HG02943 (cell line): Measurements from ENCODE around the gene SPTBN4.
"Not testable (repeated sequence)": the region's sequence is repeated elsewhere in the genome, so short reads cannot be mapped to it uniquely, and the experiment has no call there.

ENCODE experiments used
- ATAC-seq: cut with Tn5 transposase; IDR thresholded peaks from one replicate; pipeline ENCODE4 v1.9.1; 2021; ENCODE audit warnings: mild to moderate bottlenecking, low read depth, moderate library complexity; ENCODE audit not compliant: unreplicated experiment

Gene SPTBN4

DNA sequence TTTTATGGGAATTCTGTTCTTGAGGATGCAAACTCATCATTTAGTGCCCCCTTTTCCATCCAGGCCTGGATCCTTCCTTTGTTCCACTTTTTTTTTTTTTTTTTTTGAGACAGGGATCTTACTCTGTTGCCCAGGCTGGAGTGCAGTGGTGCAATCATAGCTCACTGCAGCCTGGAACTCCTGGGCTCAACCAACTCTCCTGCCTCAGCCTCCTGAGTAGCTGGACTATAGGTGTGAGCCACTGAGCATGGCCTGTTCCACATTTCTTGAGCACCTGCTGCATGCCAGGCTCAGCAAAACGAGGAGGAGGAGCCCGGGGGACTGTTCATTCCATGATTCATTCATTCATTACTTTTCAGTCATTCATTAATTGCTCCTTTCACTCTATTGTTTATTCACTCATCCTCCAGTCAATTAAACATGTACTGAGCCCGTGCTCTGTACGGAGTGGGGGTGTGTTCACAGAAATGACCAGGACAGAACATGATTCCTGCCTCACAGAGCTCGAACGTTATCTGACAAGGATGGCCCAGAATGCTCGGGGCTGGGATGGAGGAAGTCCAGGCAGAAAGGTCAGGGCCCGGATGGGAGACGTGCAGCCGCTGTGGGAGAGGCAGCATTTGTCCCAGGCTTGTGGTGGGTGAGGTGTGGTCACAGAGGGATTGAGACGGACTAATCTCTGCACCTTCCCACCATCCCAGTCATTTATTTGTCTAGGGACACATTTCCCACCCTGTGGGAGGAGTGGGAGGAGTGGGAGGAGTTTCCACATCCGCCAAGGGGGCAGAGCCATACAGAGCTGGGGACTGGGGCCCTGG is 58.6 kb downstream of the SPTBN4 start:
- no peak for ATAC-seq

DNA sequence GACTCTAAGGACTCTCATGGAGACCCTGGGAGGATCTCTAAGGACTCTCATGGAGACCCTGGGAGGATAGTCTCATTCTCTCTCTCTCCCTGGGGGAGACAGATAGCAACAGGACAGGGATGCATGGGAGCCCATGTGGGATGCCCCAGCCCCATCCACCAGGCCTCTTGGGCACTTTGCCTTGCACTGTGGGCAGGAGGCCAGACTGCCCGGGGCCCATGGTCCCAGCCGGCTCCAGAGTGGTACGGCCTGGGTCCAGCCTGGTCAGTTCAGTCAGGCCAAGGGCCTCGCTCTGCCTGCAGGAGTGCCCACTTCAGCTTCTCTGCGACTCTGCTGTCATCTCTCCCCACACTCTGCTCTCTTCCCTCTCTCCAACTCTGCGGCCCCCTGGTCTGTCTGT is 61.3 kb downstream of the SPTBN4 start:
- ATAC-seq = no peak

DNA sequence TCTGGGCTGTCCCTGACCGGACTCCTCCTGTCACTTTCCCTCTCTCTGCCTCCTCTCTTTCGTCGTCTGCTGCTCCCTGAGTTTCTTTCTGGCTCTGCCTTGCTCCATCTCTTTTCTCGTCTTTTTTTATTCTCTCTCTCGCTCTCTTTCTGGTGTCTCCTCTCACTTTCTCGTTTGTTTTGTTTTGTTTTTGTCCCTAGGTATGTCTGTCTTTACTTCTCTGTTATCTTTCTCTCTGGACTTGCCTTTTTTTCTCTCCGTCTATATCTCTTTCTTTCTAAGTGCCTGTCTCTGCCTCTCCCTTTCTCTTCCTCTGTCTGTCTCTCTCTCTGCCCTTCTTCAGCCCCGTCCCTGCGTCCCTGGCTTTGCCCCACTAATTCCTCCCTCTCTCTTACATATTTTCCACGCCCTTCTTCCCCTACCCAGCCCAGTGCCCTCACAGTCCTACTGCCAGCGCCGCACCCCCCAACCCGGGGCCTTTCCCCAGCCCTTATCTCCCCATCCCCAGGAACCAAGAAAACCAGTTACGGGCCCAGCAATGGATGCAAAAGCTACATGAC is 61.8 kb downstream of the SPTBN4 start:
- ATAC-seq = no peak

DNA sequence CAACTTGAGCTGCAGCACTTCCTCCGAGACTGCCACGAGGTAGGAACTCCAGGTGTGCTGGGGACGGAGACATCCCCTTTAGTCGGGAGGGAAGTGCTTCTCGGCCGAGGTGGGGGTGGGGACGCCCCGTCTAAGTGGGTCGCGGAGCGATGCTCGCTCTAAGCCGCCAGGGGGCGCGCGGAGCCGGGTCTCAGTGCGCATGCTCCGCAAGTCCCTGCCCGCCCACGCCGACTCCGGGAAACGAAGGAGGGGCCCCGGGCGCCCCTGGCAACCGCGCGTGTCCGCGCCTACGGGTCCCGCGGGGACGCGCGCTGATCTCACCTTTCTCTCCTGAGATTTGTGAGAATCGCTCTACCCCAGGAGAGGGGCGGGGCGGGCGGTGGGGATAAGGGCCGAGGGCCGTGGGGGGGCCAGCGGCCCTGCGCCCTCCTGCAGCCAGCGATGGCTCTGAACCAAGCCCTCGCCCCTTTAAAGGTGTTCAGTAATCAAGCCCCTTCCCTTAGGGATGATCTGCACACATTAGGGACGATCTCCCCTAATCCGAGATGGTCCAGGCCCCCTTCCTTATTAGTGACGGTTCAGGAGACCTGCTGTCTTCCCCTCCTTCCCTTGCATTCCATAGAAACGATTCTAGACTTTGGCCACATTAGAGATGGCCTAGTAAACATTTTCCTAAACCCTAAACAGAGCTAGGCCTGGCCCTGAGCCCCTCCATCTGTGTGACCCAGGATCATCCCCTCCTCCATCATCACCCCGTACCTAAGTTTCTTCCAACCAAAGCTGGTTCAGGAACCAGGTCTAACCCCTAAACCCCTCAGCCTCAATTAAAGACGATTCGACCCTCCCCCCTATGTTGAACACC is 62.5 kb downstream of the SPTBN4 start:
- no peak for ATAC-seq

DNA sequence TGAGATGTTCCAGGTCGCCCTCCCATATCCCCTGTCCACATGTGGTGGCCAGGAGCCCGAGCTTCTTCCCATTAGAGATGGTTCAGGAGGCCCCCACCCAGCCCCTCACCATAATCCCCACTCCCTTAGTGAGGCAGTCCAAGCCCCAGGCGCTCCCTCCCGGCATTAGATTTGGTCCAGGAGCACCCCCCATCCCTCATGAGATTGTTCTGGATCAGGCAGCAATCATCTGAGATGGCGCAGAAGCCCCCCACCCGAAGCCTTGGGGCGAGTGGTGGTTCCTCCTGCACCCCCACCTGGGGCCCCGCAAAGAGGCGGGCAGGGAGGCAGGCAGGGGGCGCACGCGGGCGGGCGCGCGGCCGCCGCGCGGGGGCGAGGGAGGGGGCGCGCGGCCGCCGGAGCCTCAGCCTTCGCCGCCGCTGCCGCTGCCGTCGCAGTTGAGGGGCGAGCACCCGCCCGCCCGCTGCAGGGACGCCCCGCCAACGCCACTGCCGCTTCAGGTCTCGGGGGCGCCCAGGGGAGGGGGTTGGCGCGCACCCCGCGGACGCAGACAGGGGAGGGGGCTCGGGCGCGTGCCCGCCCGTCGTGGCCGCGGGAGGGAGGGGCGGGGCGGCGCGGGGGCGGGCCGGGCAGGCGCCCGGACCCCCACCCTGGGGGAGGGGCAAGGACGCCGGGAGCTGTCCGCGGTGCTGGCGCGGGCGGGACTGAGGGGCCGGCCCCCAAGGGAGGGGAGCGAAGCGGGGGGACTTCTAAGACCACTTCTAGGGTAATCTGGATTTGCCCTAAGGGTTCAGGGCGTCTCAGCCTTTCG is 63.5 kb downstream of the SPTBN4 start:
- ATAC-seq = no peak

DNA sequence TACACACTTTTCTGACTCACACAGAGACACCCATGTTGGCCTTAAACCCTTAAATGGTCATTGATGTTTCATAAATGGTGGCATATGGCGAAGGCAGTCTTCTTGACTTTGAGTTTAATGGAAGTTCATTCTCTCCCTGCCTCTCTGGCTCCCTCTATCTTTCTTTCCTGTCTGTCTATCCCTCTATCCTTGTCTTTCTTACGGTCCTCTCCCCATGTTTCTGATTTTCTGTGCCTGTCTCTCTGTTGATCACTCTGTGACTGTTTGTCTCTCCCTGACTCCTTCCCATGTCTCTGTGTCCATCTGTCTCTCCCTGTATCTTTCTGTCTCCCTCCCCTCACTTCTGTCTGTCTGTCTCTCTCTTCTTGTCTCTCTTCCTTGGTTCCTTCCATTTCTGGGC is 66.7 kb downstream of the SPTBN4 start:
- ATAC-seq = no peak

DNA sequence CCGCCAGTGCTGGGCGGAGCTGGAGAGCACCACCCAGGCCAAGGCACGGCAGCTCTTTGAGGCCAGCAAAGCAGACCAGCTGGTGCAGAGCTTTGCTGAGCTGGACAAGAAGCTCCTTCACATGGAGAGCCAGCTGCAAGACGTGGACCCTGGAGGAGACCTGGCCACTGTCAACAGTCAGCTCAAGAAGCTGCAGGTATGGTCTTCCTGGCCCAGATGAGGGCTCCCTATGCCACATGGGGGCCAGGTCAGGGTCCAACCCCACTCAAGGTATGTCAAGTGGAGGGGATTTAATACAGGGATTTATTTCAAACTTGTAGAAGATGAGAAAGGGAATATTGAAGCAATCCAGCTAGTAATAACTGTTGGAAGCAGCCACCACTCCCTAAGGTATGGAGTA is 67.3 kb downstream of the SPTBN4 start:
- ATAC-seq = no peak

DNA sequence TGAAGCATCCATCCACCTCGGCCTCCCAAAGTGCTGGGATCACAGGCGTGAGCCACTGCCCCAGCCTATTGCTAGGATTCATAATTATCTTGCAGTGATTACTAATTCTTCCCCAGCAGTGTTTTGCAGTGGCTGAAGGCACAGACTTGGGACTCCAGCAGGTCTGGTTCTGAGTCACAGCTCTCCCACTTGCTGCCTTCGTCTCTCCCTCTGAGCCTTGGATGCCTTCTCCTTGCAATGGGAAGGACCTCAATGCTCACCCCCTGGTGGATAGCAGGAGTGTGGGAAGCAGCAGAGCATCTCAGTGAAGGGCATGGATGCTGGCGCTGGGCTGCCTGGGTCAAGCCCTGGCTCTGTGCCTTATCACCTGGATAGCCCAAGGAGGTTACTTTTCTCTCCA is 72.3 kb downstream of the SPTBN4 start:
- no peak for ATAC-seq

DNA sequence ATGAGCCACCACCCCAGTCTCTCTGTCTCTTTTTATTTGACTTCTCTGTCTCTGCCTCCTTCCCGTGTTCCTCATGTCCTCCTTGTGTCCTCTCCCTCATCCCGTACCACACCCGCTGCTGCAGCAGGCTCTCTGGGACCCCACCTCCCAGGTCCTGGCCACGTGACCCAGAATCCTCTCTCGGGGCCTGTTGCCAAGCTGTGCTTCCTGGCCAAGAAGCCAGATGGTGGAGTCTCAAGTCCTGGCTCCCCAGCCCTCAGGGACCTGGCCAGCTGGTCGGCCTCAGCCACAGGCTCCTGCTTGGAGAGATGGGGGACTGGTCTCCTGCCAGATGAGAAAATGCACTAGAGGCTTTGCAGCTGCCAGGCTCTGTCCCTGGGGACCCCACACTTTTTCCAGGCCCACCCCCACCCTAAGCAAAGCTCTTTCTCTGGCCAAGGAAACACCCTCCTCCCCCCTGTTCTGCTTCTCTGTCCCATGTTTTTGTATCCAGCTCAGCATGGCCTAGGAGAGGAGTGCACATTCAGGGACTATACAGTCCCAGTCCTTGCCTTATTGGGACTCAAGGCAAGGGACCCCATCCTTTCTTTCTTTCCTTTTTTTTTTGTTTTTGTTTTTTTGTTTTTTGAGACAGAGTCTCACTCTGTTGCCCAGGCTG is 75.5 kb downstream of the SPTBN4 start:
- no peak for ATAC-seq

DNA sequence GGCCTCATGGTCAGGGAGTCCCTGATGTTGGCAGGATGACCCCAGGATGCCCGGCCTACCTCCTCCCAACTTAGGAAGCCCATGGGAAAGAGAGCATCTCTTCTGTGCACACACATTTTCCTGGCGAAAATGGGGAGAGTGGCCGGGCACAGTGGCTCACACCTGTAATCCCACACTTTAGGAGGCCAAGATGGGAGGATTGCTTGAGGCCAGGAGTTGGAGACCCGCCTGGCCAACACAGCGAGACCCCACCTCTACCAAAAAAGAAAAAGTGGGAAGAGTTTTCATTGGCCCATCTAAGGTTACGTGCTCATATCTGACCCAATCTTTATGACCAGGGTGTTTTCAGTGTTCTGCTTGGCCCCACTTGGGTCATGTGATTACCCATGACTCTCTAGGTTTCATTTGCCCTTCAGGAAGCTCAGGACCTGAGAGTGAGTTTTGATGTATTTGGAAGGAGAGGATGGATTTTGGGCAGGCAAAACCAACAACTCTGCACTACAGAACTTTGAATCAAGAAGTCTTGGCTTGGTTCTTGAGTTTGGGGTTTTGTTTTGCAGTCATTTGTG is 76.3 kb downstream of the SPTBN4 start:
- no peak for ATAC-seq

DNA sequence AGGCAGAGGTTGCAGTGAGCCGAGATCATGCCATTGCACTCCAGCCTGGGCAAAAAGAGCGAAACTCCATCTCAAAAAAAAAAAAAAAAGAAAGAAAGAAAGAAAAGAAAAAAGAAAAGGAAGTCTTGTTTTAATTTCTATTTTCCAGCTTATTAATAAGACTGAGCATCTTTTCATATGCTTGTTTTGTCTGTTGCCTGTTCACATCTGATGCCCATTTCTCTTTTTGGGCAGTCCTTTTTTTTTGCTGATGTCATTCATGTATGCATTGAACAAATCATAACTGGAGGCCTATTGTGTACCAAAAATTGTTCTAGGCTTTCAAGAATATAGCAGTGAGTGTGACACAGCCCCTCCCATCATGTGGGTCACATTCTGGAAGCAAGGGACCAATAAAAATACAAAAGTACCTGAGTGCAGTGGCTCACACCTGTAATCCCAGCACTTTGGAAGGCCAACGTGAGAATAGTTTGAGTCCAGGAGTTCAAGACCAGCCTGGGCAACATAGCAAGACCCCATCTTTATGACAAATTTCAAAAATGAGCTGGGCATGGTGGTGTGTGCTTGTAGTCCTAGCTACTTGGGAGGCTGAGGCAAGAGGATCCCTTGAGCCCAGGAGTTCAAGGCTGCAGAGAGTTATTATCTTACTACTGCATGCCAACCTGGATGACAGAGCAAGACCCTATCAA is 79.5 kb downstream of the SPTBN4 start:
- ATAC-seq = not testable (repeated sequence)

DNA sequence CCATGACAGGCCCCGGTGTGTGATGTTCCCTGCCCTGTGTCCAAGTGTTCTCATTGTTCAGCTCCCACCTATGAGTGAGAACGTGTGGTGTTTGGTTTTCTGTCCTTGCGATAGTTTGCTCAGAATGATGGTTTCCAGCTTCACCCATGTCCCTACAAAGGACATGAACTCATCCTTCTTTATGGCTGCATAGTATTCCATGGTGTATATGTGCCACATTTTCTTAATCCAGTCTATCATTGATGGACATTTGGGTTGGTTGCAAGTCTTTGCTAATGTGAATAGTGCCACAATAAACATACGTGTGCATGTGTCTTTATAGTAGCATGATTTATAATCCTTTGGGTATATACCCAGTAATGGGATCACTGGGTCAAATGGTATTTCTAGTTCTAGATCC is 80.4 kb downstream of the SPTBN4 start:
- ATAC-seq = not testable (repeated sequence)

DNA sequence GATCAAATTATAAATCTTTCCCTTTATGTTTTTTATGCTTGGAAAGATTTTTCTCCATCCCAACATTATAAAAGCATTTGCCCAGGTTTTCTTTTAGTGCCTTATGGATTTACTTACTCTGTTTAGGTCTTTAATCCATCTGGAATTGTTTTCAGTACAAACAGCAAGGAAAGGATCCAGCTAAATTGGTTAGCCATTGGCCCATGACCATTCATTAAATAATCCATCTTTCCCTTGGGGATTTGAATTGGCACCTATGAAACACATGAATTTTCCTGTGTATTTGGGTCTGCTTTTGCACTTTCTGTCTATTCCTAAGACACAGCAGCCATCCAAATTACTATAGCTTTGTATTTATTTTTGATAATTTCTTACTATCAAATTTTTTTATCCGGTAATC is 81.0 kb downstream of the SPTBN4 start:
- ATAC-seq = no peak

DNA sequence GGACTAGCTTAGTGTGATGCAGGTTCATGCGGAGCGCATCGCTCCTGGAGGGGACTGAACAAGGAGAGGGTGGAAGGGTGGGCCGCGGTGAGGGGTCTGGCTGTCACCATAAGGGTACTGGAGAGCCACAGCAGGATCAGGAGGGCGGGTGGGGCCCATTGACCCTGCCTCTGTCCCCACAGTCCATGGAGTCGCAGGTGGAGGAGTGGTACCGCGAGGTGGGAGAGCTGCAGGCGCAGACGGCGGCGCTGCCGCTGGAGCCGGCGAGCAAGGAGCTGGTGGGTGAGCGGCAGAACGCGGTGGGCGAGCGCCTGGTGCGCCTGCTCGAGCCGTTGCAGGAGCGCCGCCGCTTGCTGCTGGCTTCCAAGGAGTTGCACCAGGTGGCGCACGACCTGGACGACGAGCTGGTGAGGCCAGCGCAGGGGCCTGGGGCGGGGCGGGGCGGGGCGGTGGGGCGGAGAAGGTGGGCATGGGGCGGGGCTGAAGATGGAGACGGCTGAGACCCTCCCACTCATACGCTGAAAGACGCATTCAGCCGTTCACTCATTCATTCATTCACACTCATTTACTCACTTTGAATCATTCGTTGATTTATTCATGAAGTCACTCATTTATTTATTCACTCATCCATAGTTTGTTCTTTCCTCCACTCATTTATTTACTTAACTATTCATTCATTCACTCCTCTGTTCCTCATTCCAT is 82.4 kb downstream of the SPTBN4 start:
- no peak for ATAC-seq

DNA sequence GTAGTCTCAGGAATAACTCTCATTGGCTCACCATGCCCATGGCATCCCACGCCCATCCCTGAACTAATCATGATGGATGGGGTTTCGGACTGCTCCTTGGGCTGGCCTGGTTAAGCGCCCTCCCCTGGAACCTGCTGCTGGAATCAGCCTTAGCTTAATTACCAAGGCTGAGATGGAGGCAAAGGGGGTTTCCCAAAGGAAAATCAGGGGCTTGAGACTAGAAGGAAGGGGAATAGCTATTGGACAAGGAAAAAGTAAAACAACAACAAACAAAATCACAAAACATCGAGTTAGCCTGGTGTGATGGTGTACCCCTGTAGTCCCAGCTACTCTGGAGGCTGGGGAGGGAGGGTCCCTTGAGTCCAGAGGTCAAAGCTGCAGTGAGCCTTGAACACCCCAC is 84.2 kb downstream of the SPTBN4 start:
- ATAC-seq = no peak

DNA sequence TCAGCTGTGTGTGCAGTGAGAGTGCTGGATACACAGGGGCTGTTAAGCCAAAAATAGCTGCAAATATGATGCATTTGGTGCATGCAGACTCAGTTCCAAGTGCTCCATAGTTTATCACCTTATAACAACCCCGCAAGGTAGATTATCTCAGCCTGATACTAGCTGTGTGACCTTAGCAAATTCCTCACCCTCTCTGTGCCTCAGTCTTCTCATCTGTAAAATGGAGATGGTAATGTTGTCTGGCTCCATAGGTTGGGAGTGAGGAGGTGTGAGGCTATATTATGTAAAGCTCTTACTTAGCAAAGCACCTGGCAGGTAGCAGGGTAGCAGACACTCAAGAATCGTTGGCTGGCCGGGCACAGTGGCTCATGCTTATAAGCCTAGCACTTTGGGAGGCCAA is 86.0 kb downstream of the SPTBN4 start:
- ATAC-seq = no peak

DNA sequence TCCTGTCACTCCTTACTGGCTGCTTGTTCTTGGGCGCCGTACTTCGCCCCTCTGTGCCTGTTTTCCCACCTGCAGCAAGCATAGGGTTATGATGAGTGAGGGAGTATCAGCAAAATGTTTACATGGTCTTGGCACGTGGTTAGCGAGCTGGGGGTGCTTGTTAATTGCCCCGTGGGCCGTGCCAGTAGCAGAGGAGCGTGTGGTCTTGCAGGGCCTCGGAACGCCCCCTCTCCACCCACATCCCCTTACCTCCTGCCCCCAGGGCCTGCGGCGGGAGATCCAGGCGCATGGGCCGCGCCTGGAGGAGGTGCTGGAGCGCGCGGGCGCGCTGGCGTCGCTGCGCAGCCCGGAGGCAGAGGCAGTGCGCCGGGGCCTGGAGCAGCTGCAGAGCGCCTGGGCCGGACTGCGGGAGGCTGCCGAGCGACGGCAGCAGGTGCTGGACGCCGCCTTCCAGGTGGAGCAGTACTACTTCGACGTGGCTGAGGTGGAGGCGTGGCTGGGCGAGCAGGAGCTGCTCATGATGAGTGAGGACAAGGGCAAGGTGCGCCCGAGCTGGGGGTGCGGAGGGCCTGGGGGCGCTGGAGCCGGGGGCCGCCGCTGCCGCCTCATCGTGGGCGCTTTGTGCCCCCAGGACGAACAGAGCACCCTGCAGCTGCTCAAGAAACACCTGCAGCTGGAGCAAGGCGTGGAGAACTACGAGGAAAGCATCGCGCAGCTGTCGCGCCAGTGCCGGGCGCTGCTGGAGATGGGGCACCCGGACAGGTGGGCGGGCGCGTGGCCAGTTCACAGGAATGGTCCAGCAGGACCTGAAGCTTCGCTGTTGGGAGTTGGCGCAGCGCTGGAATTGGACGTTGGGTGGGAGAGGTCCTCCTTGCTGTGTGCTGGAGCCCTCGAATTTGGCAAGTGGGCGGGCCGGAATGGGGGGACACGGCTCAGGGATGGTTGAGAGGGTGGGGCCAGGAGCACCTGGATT is 87.4 kb downstream of the SPTBN4 start:
- ATAC-seq = no peak
